ENCODE data around the gene CACNA1B.
"Not testable (repeated sequence)": the region's sequence is repeated elsewhere in the genome, so short reads cannot be mapped to it uniquely, and the experiment has no call there.

The CACNA1B gene

DNA sequence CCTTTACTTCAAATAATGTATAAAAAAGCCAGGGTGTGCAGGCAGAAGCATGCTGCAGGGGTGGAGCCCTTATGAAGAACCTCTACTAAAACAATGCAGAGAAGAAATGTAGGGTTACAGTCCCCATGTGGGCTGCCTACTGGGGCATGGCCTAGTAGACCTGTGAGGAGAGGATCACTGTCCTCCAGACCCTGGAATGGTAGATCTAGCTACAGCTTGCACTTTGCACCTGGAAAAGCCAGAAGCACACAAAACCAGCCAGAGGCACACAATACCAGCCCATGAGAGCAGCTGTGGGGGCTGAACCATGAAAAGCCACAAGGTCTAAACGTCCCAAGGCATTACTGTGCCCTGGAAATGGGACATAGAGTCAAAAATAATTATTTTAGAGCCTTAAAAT is 289.2 kb downstream of the CACNA1B start:
- DNase-seq (ENCODE audit: insufficient read length, low spot score); FAIRE-seq: not testable (repeated sequence)
